A673 (cell line): ENCODE data around the gene ZNF284. TPM values are rescaled to one million over a fixed set of nuclear protein-coding genes. Genes with fewer than 3 reads are reported as not detected.
"Not testable (repeated sequence)": the region's sequence is repeated elsewhere in the genome, so short reads cannot be mapped to it uniquely, and the experiment has no call there.

Experiments used
- BruUV-seq: library from RNA; stranded (reverse); fragments of 400-500 nt; replicated peaks from 2 replicates; lab custom pipeline; 2021; lab: Mats Ljungman, UMichigan
- CTCF ChIA-PET: fragments of 300-600 bp; sonication (Branson Sonifier 250); formaldehyde crosslinking; loops from one replicate; lab custom pipeline; 2022; ENCODE audit warnings: antibody characterized with exemption; lab: Charles Lee
- POLR2A ChIA-PET: fragments of 300-600 bp; sonication (Branson Sonifier 250); formaldehyde crosslinking; loops from one replicate; lab custom pipeline; 2022; ENCODE audit warnings: antibody characterized with exemption; ENCODE audit not compliant: low non-redundant PET; lab: Charles Lee
- DNase-seq: peaks from one replicate; pipeline ENCODE4 v3.0.0-alpha.2; 2015; ENCODE audit warnings: low spot score
- H3K27ac ChIP-seq: fragments of 200-600 bp; sonication (generic); 2 replicates; pipeline ENCODE4 v1.5.1; 2016; ENCODE audit warnings: mixed run types, low read depth, mild to moderate bottlenecking, mixed read lengths, antibody characterized with exemption, low read length; ENCODE audit not compliant: poor library complexity, severe bottlenecking
- H3K27me3 ChIP-seq: fragments of 200-600 bp; sonication (generic); replicated peaks from 2 replicates; pipeline ENCODE4 v1.6.1; 2017; ENCODE audit warnings: mixed run types, low read depth, mild to moderate bottlenecking, mixed read lengths, antibody characterized with exemption, low read length; ENCODE audit not compliant: insufficient read depth, poor library complexity
- H3K36me3 ChIP-seq: fragments of 200-600 bp; sonication (generic); 2 replicates; pipeline ENCODE4 v1.6.1; 2016; ENCODE audit warnings: mixed run types, mild to moderate bottlenecking, mixed read lengths, antibody characterized with exemption, low read length; ENCODE audit not compliant: insufficient read depth, poor library complexity, severe bottlenecking
- H3K4me1 ChIP-seq: fragments of 200-600 bp; sonication (generic); 2 replicates; pipeline ENCODE4 v1.6.1; 2017; ENCODE audit warnings: mixed run types, mild to moderate bottlenecking, mixed read lengths, antibody characterized with exemption, low read length; ENCODE audit not compliant: insufficient read depth, poor library complexity, severe bottlenecking
- H3K4me3 ChIP-seq: fragments of 200-600 bp; sonication (generic); 2 replicates; pipeline ENCODE4 v1.5.1; 2016; ENCODE audit warnings: low read depth, mixed run types, mild to moderate bottlenecking, mixed read lengths, low read length; ENCODE audit not compliant: poor library complexity, severe bottlenecking
- H3K9me3 ChIP-seq: fragments of 200-600 bp; sonication (generic); 2 replicates; pipeline ENCODE4 v1.6.1; 2016; ENCODE audit warnings: mixed run types, low read depth, mild to moderate bottlenecking, mixed read lengths, antibody characterized with exemption, low read length; ENCODE audit not compliant: poor library complexity, severe bottlenecking
- CTCF ChIP-seq: fragments of 300-800, 200-600 bp; sonication (generic); conservative IDR thresholded peaks from 2 replicates; pipeline ENCODE4 v1.5.1; 2017; ENCODE audit warnings: low read depth, mild to moderate bottlenecking, antibody characterized with exemption, low read length, moderate library complexity, mixed read lengths
- EZH2 ChIP-seq: fragments of 200-600 bp; sonication (generic); IDR thresholded peaks from 2 replicates; pipeline ENCODE4 v1.6.1; 2017; ENCODE audit warnings: borderline replicate concordance, low read depth, mild to moderate bottlenecking, mixed read lengths, antibody characterized with exemption, low read length; ENCODE audit not compliant: poor library complexity, severe bottlenecking
- intact Hi-C: fragments of 100-400 bp; cut with micrococcal nuclease; formaldehyde crosslinking; loops from one replicate; pipeline ENCODE4 v1.10.0; 2022; ENCODE audit not compliant: unreplicated experiment
- total RNA-seq: library from RNA; stranded (reverse); gene quantifications from 2 replicates; pipeline ENCODE4 v1.2.3, GENCODE V29; 2021

Gene ZNF284
- total RNA-seq, 1 experiment from 2014 or later: 3.1 TPM

DNA sequence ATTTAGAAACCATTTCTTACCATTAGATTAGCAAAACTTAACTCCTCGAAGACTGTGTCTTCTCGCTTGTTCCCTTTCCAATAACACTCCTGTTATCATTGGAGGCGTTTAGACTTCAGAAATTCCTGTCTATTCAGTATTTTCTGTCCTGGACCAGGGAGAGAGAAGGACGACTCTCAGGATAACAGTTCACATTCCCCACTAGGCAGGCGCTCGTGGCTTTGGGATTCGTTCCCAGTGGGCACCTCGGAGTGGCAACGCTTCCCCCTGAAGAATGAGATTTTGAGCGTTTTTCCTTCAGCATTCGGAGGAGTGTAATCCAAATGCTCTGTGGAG lies 40.8 kb downstream of the ZNF284 start:
- ChIA-PET POLR2A (interaction anchor here (0.6 kb wide), 1 partner anchor 979 kb away, joined by 7 read pairs; no protein-coding TSS in a partner anchor), CTCF (no interaction called here)
- no peaks in the 10 kb centered on the region for H3K27me3 ChIP-seq
- peak overlapping the region; percentile 61 for H3K4me3 ChIP-seq
- peaks cover 8% of the 10 kb centered on the region for H3K36me3 ChIP-seq
- no peaks in the 10 kb centered on the region for H3K4me1 ChIP-seq
- peak overlapping the region; percentile 62 for H3K27ac ChIP-seq
- no peak for TF ChIP-seq EZH2
- TF ChIP-seq CTCF: no peak
- BruUV-seq: no TSS peak
- no peak for DNase-seq
- H3K9me3 ChIP-seq: peaks cover 28% of the 10 kb centered on the region
- intact Hi-C loops: loop anchor here (5.0 kb wide), 1 partner anchor 110 kb away; the partner anchor contains the start of gene ZNF230

- TF ChIP-seq EZH2 (no peak), CTCF (no peak)
- peak; percentile 99 for DNase-seq
- Histone ChIP-seq H3K27ac (peak within 1 kb of the TSS; percentile 67), H3K9me3 (peaks cover 25% of the 10 kb centered on the region), H3K27me3 (no peaks in the 10 kb centered on the region), H3K36me3 (peaks cover 3% of the 10 kb centered on the region), H3K4me3 (peak within 1 kb of the TSS; percentile 61), H3K4me1 (no peaks in the 10 kb centered on the region)
- no TSS peak for BruUV-seq
- CTCF ChIA-PET: no interaction called here
- intact Hi-C loops: loop anchor here (5.0 kb wide), 1 partner anchor 111 kb away; the partner anchor contains the start of gene ZNF230
- POLR2A ChIA-PET: interaction anchor here (0.6 kb wide), 2 partner anchors 15 to 979 kb away, joined by 3 to 7 read pairs; no protein-coding TSS in a partner anchor
Observed at GRCh38 chr19:44113138-44113783, 41.3 kb downstream of the ZNF284 start, which contains the start of gene ZNF225. Gene ZNF225 (plus strand): TSS chr19:44113399. CDS start chr19:44115828, 2,429 bp downstream.

DNA sequence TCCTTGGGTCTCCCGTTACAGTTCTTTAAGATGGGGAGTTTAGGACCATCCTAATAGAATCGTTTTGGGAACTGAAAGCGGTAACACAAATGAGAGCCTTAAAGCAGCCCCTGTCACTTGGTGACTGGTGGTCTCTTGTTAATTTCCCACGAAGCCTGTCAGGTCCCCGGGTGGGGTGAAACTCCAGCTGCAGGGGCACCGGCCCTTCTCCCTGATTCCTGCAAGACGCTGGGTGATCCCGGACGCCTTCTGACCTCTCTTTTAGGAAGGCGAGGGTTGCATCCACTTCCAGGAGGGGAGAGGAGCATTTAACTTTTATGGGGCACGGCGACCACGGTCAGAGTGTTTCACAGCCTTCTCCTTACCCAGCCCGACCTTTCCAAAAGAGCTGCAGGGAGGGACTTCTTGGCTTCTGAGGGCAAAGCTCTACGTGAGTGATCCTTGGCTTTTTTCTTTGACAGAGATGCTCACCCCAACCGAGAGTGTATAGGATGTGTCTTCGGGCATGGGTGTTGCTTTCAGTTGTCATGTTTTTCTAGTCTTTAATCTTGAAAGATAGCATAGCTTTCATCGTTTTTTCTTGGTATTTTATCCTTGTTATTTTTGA lies 41.9 kb downstream of the ZNF284 start:
- ChIA-PET POLR2A (interaction anchor here (0.6 kb wide), 1 partner anchor 14 kb away, joined by 3 read pairs; no protein-coding TSS in a partner anchor), CTCF (no interaction called here)
- peak; percentile 4 for DNase-seq
- H3K4me1 ChIP-seq: no peaks in the 10 kb centered on the region
- peak overlapping the region; percentile 61 for H3K4me3 ChIP-seq
- H3K9me3 ChIP-seq: peaks cover 19% of the 10 kb centered on the region
- TF ChIP-seq EZH2 (no peak), CTCF (no peak)
- intact Hi-C loops: loop anchor here (5.0 kb wide), 1 partner anchor 112 kb away; the partner anchor contains the start of gene ZNF230
- H3K36me3 ChIP-seq: no peaks in the 10 kb centered on the region
- TSS peak; percentile 44 for BruUV-seq
- H3K27me3 ChIP-seq: no peaks in the 10 kb centered on the region
- peak overlapping the region; percentile 67 for H3K27ac ChIP-seq

- BruUV-seq, intact Hi-C loops, H3K4me3 ChIP-seq, CTCF ChIA-PET, DNase-seq, H3K36me3 ChIP-seq, H3K27me3 ChIP-seq, H3K27ac ChIP-seq, POLR2A ChIA-PET, H3K4me1 ChIP-seq, H3K9me3 ChIP-seq: not testable (repeated sequence)
Observed at GRCh38 chr19:44121162-44121561, 49.2 kb downstream of the ZNF284 start.
